ENCODE results near the gene PA2G4.
A peak's percentile ranks its signal among the peaks of the same experiment; 100 is the strongest.

The PA2G4 gene

DNA sequence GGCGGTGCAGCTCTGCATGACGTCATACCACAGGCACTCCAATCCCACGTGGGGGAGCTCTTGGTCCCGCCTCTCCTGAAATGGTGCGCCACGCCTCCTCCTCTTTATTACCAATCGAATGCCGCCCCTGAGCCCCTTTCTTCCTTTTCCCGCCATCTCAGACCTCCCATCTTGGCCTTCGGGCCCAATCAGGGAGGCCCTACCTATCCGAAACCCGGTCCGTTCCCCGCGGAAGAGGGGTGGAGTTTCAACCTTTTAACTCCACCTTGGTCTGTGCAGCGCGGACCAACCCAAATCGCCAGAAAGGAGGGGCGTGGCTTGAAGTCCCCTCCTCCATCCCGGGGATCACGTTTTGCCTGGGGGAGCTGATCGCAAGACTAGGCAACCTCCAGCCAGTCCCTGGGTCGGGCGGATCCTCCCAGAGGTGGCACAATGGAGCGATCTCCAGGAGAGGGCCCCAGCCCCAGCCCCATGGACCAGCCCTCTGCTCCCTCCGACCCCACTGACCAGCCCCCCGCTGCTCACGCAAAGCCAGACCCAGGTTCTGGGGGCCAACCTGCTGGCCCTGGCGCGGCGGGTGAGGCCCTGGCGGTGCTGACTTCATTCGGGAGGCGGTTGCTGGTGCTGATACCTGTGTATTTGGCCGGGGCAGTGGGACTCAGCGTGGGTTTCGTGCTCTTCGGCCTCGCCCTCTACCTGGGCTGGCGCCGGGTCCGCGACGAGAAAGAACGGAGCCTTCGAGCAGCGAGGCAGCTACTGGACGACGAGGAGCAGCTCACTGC, 23.7 kb downstream of the PA2G4 start, which contains the start of gene ESYT1:
Gene ESYT1 (plus strand): TSS at position 380 of the 782 bp plus-strand sequence. CDS start 53 bp downstream, at position 433.
- peak; percentile 99 for DNase-seq

DNA sequence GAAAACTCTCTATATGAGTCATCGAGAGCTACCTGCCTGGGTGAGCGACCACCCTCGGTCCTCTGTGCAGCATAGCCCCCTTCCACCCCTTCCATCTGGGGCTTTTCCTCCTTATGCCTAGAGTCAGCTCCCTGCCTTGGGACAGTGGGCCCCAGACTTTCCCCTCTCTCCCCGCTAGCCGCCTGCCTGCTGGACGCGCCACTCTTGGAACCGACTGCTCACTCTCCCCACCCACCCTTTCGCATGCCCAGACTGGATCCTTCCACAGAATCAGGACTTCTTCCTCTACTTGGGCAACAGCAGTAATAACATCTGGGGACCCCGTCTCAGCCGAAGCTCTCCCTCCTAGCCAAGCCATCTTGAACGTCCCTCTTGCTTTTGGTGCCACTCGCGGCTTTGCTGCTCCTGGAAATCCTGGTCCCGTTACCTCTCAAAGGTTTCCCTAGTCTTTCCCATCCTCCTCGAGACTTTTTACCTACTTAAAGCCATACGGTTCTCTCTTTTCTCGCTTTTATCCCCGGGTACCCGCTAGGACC, 24.4 kb downstream of the PA2G4 start:
- DNase-seq = no peak

DNA sequence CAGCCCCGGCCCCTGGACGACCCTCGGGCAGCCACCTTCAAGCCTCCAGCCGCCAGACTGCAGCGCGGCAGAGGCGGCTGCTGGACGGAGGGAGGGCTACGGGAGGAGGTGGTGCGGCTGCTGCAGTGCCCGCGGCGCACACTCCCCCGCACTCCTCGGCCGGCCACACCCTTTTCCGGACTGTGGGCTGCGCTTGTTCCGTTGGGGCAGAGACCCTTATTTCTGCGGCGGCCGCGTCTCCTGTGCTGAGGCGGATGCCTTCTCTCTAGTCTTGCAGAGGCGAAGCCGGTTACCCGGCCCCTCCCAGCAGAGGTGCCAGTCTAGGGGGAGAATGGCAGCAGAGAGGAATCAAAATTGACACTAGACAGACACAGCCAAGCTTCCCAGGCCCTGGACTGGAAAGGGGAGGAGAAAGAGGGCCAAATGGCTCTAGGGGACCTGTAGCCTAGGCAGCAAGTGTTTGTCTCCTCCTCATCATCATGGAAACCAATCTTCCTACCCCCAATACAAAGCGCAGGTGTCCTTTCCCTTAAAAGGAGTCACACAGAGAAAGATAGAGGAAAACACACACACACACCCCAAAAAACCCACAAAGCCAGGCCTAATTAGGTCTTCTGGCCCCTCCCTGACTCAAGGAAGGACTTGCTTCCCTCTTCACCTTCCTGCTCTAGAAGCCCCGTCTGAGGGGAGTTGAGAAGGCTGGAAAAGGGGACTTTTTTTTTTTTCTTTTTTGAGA, 25.0 kb downstream of the PA2G4 start:
- no peak for DNase-seq

- no peak for DNase-seq
These were observed 25.7 kb downstream of the PA2G4 start for GRCh38 chr12:56129942-56130495.

DNA sequence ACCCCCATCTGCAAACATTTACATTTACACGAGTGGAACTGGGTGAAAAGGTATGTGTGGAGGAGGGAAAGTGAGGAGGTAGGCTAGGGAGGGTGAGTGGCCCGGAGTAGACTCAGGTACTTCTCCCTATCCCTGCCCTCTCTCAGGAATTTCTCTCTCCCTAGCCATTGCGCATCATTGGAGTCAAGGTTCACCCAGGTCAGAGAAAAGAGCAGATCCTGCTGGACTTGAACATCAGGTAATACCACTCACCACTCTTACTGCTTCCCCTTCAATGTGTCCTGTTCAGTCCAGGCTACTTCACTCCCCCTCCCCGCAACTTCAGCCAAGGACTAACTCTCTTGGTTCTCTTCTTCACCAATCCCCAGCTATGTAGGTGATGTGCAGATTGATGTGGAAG, 26.5 kb downstream of the PA2G4 start:
- DNase-seq = no peak

GRCh38 chr12:56134897-56135296, 30.5 kb downstream of the PA2G4 start:
- DNase-seq = no peak

GRCh38 chr12:56137853-56138571, 33.7 kb downstream of the PA2G4 start:
- DNase-seq = no peak

DNA sequence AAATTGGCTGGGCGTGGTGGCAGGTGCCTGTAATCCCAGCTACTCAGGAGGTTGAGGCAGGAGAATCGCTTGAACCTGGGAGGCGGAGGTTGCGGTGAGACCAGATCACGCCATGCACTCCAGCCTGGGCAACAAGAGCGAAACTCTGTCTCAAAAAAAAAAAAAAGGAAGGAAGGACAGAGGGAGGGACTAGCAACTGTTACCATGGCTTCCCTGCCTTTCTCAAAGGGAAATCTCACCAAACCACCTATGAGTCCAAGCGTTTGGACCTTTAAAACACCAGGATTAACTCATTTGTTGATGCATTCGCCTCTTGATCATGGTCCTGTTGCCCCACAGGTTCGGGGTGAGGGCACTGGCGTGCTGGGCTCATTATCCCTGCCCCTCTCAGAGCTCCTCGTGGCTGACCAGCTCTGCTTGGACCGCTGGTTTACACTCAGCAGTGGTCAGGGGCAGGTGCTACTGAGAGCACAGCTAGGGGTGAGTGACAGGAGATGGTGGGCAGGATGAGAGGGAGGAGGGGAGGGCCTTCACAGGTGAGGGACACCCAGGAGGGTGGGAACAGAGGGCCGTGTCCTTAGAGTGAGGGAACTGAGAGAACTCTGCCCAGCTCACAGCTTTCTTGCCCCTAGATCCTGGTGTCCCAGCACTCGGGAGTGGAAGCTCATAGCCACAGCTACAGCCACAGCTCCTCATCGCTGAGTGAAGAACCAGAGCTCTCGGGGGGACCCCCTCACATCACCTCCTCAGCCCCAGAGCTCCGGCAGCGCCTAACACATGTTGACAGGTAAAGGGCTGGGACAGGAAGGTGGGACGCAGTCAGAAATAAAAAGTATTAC, 37.8 kb downstream of the PA2G4 start:
- DNase-seq = no peak

DNA sequence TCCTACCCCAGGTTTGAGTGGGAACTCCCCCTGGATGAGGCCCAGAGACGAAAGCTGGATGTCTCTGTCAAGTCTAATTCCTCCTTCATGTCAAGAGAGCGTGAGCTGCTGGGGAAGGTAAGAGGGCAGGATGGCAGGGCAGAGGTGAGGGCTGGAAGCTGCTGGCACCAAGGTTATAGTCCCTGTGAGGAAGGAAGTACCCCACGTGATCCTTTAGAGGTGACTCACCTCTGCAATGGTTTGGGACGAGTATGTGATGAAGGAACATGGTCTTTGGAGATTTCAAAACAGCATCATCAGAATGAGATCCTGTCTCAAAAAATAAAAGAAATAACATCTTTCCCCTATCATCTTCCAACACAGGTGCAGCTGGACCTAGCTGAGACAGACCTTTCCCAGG, 38.9 kb downstream of the PA2G4 start:
- DNase-seq = no peak

GRCh38 chr12:56143870-56144269, 39.5 kb downstream of the PA2G4 start:
- no peak for DNase-seq

- no peak for DNase-seq
These were observed 40.9 kb downstream of the PA2G4 start for GRCh38 chr12:56145217-56145616.

- no peak for DNase-seq
These were observed 42.4 kb downstream of the PA2G4 start for GRCh38 chr12:56146492-56147460.

- no peak for DNase-seq
These were observed 46.2 kb downstream of the PA2G4 start for GRCh38 chr12:56150563-56150962.

GRCh38 chr12:56151672-56152131, 47.3 kb downstream of the PA2G4 start:
- peak; percentile 52 for DNase-seq

- DNase-seq = peak; percentile 92
These were observed 47.9 kb downstream of the PA2G4 start, which contains the start of gene MYL6B for GRCh38 chr12:56152132-56152755. Gene MYL6B (plus strand): TSS chr12:56152587. CDS start chr12:56153919, 1,332 bp downstream.

GRCh38 chr12:56152756-56153677, 48.7 kb downstream of the PA2G4 start:
- DNase-seq = no peak

- no peak for DNase-seq
These were observed 49.3 kb downstream of the PA2G4 start for GRCh38 chr12:56153678-56154065.

- DNase-seq = no peak
These were observed 50.0 kb downstream of the PA2G4 start for GRCh38 chr12:56154246-56154771.

GRCh38 chr12:56154818-56155217, 50.5 kb downstream of the PA2G4 start:
- no peak for DNase-seq
